ENCODE measurements around the gene HOXA4. TPM values are rescaled to one million over a fixed set of nuclear protein-coding genes. Genes with fewer than 3 reads are reported as not detected.

Gene HOXA4
- total RNA-seq, 1 experiment from 2014 or later = not detected

GRCh38 chr7:27098578-27099451 lies 31.7 kb downstream of the HOXA4 start:
- Histone ChIP-seq H3K9ac (ENCODE audit: low read length) (no peak overlapping the region), H3K36me3 (ENCODE audit: insufficient read depth, low read length) (no peaks in the 10 kb centered on the region), H3K4me1 (ENCODE audit: low read length) (peaks cover 19% of the 10 kb centered on the region), H3K79me2 (ENCODE audit: low read length) (peaks cover 15% of the 10 kb centered on the region), H2AFZ (ENCODE audit: low read length) (no peak overlapping the region), H3K9me3 (ENCODE audit: low read length) (no peaks in the 10 kb centered on the region), H3K9me2 (replicated peaks; ENCODE audit: insufficient read depth, low read length) (no peaks in the 10 kb centered on the region), H3K4me3 (ENCODE audit: low read length) (no peak overlapping the region), H3K27me3 (ENCODE audit: low read length) (no peaks in the 10 kb centered on the region), H3K4me2 (ENCODE audit: low read depth, low read length, poor library complexity, severe bottlenecking) (no peak overlapping the region), H3K27ac (ENCODE audit: low read length) (no peak overlapping the region), H4K20me1 (ENCODE audit: insufficient read depth, low read depth, low read length) (no peaks in the 10 kb centered on the region)
- DNase-seq = no peak

- H4K20me1 ChIP-seq (ENCODE audit: insufficient read depth, low read depth, low read length) = no peaks in the 10 kb centered on the region
- no peak for DNase-seq
These were observed 32.6 kb downstream of the HOXA4 start for GRCh38 chr7:27097686-27098577.

DNA sequence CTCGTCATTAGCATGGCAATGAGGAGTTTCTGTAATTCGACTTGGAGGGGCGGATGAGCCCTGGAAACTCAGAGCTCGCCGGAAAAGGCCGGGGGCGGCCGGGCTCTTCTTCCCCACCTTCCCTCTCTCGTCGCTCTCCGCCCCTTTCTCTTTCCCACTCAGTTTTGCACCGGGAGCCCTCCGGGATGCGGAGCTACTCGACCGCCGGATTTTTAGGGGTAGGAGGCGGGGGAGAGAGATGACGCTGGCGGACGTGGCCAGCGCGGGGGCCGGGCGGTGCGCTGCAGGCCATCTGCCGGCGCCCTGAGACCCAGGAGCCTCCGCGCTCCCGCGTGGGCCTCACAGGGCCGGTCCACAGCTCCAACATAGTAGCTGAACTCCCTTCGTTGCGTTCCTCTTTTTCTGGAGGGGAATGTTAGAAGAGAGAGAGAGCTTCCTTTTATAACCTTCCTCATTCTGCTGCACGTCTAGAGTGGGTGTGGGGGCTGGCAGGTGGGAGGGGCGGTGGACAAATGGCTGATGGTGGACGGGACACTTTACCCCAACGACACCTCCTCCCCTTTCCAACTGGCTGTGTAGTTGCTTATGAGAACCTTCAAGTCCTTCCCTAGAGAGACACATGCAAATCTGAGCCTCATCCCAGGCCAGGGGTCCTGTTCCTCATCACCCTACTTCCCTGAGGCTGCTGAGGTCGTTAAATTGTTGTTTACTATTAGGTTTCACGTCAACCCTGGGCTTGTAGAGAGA lies 33.6 kb downstream of the HOXA4 start:
- H3K4me1 ChIP-seq (ENCODE audit: low read length) = peaks cover 19% of the 10 kb centered on the region
- H3K9me2 ChIP-seq (replicated peaks; ENCODE audit: insufficient read depth, low read length) = no peaks in the 10 kb centered on the region
- H4K20me1 ChIP-seq (ENCODE audit: insufficient read depth, low read depth, low read length) = no peaks in the 10 kb centered on the region
- H3K36me3 ChIP-seq (ENCODE audit: insufficient read depth, low read length) = no peaks in the 10 kb centered on the region
- H3K9me3 ChIP-seq (ENCODE audit: low read length) = no peaks in the 10 kb centered on the region
- peak overlapping the region; percentile 75 for H3K4me2 ChIP-seq (ENCODE audit: low read depth, low read length, poor library complexity, severe bottlenecking)
- H3K27ac ChIP-seq (ENCODE audit: low read length) = peak overlapping the region; percentile 69
- H3K27me3 ChIP-seq (ENCODE audit: low read length) = no peaks in the 10 kb centered on the region
- peaks cover 15% of the 10 kb centered on the region for H3K79me2 ChIP-seq (ENCODE audit: low read length)
- H2AFZ ChIP-seq (ENCODE audit: low read length) = peak overlapping the region; percentile 84; the same call in 1 of the 2 replicates
- DNase-seq = peak; percentile 50
- H3K9ac ChIP-seq (ENCODE audit: low read length) = peak overlapping the region; percentile 84
- H3K4me3 ChIP-seq (ENCODE audit: low read length) = peak overlapping the region; percentile 85

More at GRCh38 chr7:27097686-27098577, 32.6 kb downstream of the HOXA4 start:
- Histone ChIP-seq H3K4me3 (ENCODE audit: low read length) (peak overlapping the region; percentile 85; the same call in 1 of the 2 replicates), H3K27me3 (ENCODE audit: low read length) (no peaks in the 10 kb centered on the region), H3K4me1 (ENCODE audit: low read length) (peaks cover 19% of the 10 kb centered on the region), H3K79me2 (ENCODE audit: low read length) (peaks cover 15% of the 10 kb centered on the region), H3K9me2 (replicated peaks; ENCODE audit: insufficient read depth, low read length) (no peaks in the 10 kb centered on the region), H2AFZ (ENCODE audit: low read length) (no peak overlapping the region), H3K27ac (ENCODE audit: low read length) (peak overlapping the region; percentile 69), H3K9ac (ENCODE audit: low read length) (peak overlapping the region; percentile 84), H3K36me3 (ENCODE audit: insufficient read depth, low read length) (no peaks in the 10 kb centered on the region), H3K4me2 (ENCODE audit: low read depth, low read length, poor library complexity, severe bottlenecking) (peak overlapping the region; percentile 75), H3K9me3 (ENCODE audit: low read length) (no peaks in the 10 kb centered on the region)

GRCh38 chr7:27095897-27096767 lies 34.4 kb downstream of the HOXA4 start, which contains the start of gene HOXA1:
TSS of gene HOXA1 (minus strand) at chr7:27096000. CDS start at chr7:27095912, 88 bp downstream.
- Histone ChIP-seq H3K9me3 (ENCODE audit: low read length) (no peaks in the 10 kb centered on the region), H3K36me3 (ENCODE audit: insufficient read depth, low read length) (no peaks in the 10 kb centered on the region), H3K9me2 (replicated peaks; ENCODE audit: insufficient read depth, low read length) (no peaks in the 10 kb centered on the region), H3K4me2 (ENCODE audit: low read depth, low read length, poor library complexity, severe bottlenecking) (peak within 1 kb of the TSS; percentile 86), H3K79me2 (ENCODE audit: low read length) (peaks cover 15% of the 10 kb centered on the region), H3K4me3 (ENCODE audit: low read length) (peak within 1 kb of the TSS; percentile 85), H3K27me3 (ENCODE audit: low read length) (no peaks in the 10 kb centered on the region), H2AFZ (ENCODE audit: low read length) (peak within 1 kb of the TSS; percentile 90), H3K9ac (ENCODE audit: low read length) (peak within 1 kb of the TSS; percentile 84), H3K4me1 (ENCODE audit: low read length) (peaks cover 19% of the 10 kb centered on the region), H3K27ac (ENCODE audit: low read length) (peak within 1 kb of the TSS; percentile 69), H4K20me1 (ENCODE audit: insufficient read depth, low read depth, low read length) (no peaks in the 10 kb centered on the region)
- DNase-seq = peak; percentile 96

GRCh38 chr7:27095050-27095896 lies 35.3 kb downstream of the HOXA4 start:
- Histone ChIP-seq H3K9me2 (replicated peaks; ENCODE audit: insufficient read depth, low read length) (no peaks in the 10 kb centered on the region), H3K79me2 (ENCODE audit: low read length) (peaks cover 15% of the 10 kb centered on the region), H3K4me2 (ENCODE audit: low read depth, low read length, poor library complexity, severe bottlenecking) (peak overlapping the region; percentile 86), H3K4me3 (ENCODE audit: low read length) (peak overlapping the region; percentile 85), H4K20me1 (ENCODE audit: insufficient read depth, low read depth, low read length) (no peaks in the 10 kb centered on the region), H2AFZ (ENCODE audit: low read length) (peak overlapping the region; percentile 90), H3K9ac (ENCODE audit: low read length) (peak overlapping the region; percentile 74), H3K27me3 (ENCODE audit: low read length) (no peaks in the 10 kb centered on the region), H3K36me3 (ENCODE audit: insufficient read depth, low read length) (no peaks in the 10 kb centered on the region), H3K27ac (ENCODE audit: low read length) (no peak overlapping the region), H3K4me1 (ENCODE audit: low read length) (peaks cover 19% of the 10 kb centered on the region), H3K9me3 (ENCODE audit: low read length) (no peaks in the 10 kb centered on the region)
- DNase-seq = peak; percentile 52

DNA sequence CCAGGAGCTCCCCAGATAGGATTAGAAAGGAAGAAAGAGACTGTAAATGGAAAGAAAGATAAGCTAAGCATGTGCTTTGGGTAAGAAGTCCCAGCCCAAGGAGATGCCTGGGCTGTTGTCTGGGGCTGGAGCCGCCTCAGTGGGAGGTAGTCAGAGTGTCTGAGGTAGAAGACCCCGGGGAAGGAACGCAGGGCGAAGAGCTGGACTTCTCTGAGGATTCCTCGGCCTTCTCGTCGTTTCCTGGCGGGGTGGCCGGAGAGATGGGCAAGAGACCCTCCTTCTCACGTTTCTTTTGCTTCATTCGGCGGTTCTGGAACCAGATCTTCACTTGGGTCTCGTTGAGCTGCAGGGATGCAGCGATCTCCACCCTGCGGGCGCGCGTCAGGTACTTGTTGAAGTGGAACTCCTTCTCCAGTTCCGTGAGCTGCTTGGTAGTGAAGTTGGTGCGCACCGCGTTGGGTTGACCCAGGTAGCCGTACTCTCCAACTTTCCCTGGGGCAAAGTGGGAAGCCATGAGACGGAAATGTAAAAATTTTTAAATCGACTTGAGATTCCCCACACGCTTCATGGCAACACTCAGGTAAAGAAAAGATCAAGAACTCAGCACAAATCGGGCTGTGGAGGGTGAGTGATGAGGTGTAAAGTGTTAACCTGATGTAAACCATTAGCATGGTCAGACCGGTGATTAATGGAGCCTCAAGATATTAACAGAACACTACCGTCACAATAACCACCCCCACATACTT lies 36.1 kb downstream of the HOXA4 start:
- Histone ChIP-seq H3K27ac (ENCODE audit: low read length) (no peak overlapping the region), H3K27me3 (ENCODE audit: low read length) (no peaks in the 10 kb centered on the region), H4K20me1 (ENCODE audit: insufficient read depth, low read depth, low read length) (no peaks in the 10 kb centered on the region), H3K9me3 (ENCODE audit: low read length) (no peaks in the 10 kb centered on the region), H2AFZ (ENCODE audit: low read length) (no peak overlapping the region), H3K9ac (ENCODE audit: low read length) (no peak overlapping the region), H3K4me3 (ENCODE audit: low read length) (peak overlapping the region; percentile 85), H3K4me2 (ENCODE audit: low read depth, low read length, poor library complexity, severe bottlenecking) (peak overlapping the region; percentile 86), H3K4me1 (ENCODE audit: low read length) (peaks cover 19% of the 10 kb centered on the region), H3K36me3 (ENCODE audit: insufficient read depth, low read length) (no peaks in the 10 kb centered on the region), H3K79me2 (ENCODE audit: low read length) (peaks cover 15% of the 10 kb centered on the region), H3K9me2 (replicated peaks; ENCODE audit: insufficient read depth, low read length) (no peaks in the 10 kb centered on the region)
- DNase-seq = no peak

Measured in Karpas-422 (cell line).